Fibroblast of skin of left quadriceps (primary cell): Measurements from ENCODE around the gene ESR1.
"Not testable (repeated sequence)": the region's sequence is repeated elsewhere in the genome, so short reads cannot be mapped to it uniquely, and the experiment has no call there.

Experiments
- DNase-seq, 2 experiments: peaks; one replicate each; pipeline ENCODE4 v3.0.0-alpha.2; 2013; ENCODE audit warnings: low read depth in 2 of 2

Gene ESR1

DNA sequence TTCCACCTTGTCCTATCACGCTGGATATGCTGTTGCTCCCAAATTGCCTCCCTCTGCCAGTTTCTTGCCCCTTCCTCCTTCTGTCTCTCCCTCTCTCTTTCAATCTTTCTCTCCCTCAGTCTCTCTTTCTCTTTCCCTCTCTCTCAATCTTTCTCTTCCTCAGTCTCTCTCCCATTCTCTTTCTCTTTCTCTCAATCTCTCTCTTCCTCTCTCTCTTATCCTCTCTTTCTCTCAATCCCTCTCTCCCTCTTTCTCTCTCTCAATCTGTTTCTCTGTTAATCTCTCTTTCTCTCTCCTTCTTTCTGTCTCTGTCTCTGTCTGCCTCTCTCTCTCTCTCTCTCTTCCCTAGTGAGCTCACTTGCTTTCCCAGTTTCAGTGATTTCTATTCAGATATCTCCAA is 245.8 kb downstream of the ESR1 start:
- DNase-seq: no peak

DNA sequence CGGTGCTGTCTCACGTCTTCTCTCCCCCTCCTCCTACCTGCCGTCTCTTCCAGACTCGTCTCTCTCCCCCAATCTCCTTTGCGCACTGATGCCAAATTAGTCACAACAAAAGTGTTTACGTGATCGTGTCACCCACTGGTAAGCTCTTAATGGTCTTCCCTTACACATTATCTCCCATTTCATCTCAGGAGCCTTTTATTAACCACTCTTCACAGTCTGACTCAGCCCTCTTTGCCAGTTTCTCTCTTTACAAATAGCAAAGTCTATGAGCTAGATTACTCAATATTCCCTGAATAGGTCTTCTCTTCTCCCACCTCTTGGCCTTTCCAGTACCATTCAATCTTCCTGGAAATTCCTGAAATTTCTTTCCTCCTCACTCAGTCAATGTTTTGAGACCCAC is 247.0 kb downstream of the ESR1 start:
- DNase-seq: no peak

- no peak for DNase-seq
Observed at GRCh38 chr6:152055517-152055916, 248.0 kb downstream of the ESR1 start.

- DNase-seq: no peak
Observed at GRCh38 chr6:152057832-152058498, 250.5 kb downstream of the ESR1 start.

GRCh38 chr6:152059909-152060308 is 252.4 kb downstream of the ESR1 start:
- DNase-seq: no peak

GRCh38 chr6:152062476-152062875 is 255.0 kb downstream of the ESR1 start:
- no peak for DNase-seq

DNA sequence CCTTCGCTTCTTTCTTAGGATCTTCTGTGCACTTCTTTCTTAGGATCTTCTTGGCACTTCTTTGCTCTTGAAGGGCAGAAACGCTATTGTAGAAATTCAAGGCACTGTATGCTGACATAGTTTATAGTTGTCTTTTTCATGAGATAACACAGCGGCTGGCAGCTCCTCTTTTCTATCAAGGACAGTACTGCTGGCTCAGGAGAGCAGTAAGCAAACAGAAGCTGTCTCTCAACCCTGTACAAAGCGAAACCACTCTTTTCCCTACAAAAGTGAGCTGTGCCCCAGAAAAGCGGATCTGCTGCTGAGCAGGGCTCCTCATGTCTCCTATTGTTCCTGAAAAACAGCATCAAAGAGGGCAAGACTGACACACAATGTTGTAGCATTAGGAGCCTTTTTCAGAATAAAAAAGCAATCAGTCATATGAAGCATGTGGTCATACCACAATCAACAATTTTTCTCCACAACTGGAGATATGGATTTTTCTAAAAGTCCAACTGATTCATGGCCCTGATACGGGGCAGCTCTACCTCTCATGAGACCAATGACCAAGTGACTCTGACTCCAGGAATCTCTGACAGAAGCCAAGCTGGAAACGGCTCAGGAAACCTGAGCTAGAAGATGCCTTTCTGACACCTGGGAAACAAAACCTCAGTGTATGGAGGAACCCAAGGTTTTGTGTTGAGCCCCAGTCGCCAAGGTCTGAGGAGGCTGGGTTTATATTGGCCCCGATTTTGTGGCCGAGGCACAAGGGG is 255.9 kb downstream of the ESR1 start:
- DNase-seq: no peak

DNA sequence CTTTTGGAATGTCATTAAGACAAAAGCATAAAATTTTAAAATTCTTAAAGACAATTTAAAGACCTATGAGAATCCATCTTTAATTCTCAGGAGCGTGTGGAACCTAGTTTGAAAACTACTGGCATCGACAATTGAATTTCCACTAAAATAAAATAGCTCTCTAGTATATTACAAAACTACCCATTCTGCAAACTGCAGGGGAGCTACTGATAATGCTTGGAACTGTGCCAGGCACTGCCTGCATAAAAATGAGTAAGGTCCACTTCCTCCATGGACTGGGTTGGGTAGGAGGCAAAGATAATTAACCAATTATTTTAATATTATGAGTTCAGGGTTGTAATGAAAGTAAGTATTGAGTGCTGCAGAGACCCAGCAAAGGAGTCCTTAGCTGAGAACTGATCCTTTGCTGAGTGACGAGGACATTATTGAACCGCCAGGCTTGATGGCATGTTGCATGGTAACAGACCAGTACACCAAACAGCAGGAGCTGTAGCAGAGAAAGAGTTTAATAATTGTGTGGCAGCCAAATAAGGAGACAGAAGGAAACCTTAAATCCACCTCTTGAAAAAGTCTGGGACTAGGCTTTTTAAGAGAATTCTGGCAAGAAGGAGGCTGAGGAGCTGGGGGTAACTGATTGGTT is 261.3 kb downstream of the ESR1 start:
- no peak for DNase-seq

DNA sequence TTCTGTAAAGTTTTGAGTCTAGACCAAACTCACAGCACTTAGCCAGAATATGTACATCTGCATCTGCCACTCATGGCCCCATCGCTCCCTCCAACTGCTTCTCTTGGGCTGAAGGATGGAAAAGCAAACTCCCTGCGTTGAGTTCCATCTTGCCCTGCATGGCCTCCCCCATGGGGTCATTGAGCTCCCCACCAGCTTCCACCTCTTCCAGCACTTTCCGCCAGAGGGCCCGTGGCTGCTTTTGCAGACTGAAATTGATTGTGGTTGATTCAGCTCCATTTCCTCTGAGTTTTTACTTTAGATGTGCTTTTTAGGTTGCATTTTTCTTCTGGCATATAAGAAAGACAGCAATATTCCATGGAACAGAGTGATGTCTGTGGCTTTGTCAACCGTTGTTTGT is 263.1 kb downstream of the ESR1 start:
- DNase-seq: no peak

- no peak for DNase-seq
Observed at GRCh38 chr6:152071318-152071717, 263.8 kb downstream of the ESR1 start.

DNA sequence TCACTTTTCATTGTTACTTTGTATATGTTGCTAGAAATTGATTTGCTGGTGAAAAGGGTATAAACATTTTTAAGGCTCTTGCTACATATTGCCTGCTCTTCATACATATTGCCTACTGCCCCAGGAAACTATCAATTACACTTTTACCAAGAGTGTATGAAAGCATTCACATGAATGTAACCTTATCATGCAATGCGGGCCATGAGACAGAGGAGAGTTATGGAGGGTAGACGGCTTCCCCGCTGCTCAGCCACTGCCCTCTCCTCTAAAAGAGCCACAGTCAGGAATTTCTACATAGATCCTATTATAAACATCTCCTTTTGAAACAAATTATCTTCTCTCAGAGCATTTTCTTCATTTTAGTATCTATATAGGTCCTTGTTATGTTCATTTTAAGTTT is 264.4 kb downstream of the ESR1 start:
- DNase-seq: no peak

- DNase-seq: not testable (repeated sequence)
Observed at GRCh38 chr6:152076242-152076641, 268.8 kb downstream of the ESR1 start.

DNA sequence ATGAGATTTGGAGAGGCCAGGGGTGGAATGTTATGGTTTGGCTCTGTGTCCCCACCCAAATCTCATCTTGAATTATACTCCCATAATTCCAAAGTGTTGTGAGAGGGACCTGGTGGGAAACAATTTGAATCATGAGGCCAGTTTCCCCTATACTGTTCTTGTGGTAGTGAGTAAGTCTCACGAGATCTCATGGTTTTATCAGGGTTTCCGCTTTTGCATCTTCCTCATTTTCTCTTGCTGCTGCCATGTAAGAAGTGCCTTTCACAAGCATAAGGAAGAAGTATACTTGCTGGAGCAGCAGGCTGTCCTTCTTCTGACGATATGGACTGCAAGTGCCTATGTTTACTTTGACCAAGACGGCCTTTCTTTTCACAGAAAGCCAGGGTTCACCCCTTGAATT is 270.5 kb downstream of the ESR1 start:
- no peak for DNase-seq

DNA sequence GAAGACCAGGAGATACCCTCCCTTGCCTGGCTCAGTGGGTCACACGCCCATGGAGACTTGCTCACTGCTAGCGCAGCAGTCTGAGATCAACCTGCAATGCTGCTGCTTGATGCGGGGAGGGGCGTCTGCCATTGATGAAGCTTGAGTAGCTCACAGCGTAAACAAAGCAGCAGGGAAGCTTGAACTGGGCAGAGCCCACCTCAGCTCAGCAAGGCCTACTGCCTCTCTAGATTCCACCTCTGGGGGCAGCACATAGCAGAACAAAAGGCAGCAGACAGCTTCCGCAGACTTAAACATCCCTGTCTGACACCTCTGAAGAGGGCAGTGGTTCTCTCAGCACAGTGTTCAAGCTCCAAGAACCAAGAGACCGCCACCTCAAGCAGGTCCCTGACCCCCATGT is 271.3 kb downstream of the ESR1 start:
- no peak for DNase-seq

- no peak for DNase-seq
Observed at GRCh38 chr6:152085451-152085921, 278.0 kb downstream of the ESR1 start.

GRCh38 chr6:152086223-152086873 is 278.9 kb downstream of the ESR1 start:
- no peak for DNase-seq

DNA sequence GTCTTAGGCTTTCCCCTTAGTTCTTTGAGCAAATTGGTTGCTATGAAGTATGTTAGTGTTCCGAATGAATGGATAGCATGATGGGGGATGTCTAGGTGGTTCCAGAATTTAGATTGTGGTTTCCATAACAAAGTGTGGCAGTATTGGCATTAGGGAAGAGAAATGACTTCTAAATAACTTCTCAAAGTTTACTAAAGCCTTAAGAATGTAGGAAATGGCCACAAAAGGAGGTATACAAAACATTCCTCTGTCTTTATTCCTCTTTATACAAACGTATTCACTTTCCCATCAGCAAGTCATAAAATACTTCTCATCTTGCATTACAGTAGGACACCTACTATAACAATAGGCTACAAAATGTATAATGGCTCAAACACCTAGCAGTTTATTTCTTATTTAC is 279.6 kb downstream of the ESR1 start:
- no peak for DNase-seq

DNA sequence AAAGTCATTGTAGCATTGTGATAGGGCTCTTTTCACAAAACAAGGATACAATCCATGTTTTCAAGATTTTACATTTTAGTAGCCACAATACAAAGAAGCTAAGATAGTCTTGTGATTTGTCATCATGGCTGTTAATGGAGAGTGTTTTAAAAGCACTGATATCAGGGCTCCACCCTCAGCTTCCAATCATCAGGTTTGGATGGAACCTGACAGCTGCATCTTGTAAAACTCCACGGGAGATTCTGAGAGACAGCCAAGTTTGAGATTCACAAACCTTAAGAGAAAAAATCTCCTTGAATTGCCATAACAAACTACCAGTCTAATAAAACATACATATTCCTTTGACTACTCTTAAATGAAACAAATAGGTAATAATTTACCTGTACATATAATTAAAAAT is 280.2 kb downstream of the ESR1 start:
- no peak for DNase-seq

GRCh38 chr6:152089992-152090391 is 282.5 kb downstream of the ESR1 start:
- no peak for DNase-seq

DNA sequence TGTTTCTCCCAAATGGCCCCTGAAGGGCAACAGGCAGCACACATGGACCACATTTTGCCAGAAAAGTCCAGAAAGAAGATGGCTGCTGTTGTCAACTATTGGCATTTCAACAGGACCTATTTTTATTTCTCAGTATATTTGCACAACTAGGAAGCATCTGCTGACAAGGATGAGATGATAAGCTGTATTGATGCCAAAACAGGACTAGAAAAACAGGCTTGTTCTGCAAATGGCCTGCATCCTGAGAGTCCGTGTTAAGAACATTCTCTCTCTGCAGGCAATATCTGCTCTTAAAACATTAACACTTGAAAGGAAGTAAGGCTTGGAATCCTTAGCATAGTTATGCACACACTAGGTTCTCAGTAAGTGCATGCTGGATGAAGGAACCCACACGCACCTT is 283.7 kb downstream of the ESR1 start:
- no peak for DNase-seq

DNA sequence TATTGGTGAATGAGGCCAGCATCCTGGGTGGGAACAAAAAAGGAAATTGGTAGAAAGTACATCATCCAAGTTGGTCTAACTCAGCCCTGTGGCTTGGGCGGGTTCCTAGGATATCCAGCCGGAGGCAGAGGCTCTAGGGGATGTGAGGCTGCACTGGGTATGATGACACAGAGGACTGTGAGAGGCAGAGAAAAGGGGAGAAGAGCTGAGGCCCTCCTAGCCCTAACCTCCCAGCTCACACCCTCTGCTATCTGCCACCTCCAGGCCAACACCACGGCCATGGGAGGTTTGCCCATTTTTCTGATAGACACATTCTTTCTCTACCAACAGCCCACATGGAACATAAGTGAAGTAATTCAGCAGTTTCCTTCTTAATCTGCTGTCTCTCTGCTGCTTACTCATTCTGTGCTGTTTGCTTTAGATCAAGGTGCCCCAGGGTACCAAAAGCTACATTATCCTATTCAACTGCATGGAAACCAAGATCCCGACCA is 284.4 kb downstream of the ESR1 start:
- DNase-seq: no peak

DNA sequence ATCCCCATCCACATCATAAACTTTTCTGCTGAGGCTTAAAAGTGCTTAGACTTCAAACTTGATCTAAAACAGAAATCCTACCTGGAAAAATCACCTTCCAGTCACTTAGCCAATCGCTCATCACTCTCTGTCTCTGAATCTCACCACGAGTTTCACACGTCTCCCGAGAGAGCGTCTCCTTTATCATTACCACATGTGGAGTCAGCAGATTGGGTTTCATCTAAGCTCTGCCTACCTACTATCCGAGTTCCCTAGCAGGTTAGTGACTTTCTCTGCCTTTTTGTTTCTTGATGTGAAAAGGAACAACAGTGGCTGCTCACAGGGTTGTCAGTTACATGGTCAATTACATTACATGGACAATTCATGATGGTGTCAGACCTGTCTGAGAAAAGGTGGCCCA is 286.2 kb downstream of the ESR1 start:
- no peak for DNase-seq
